HG03342 (cell line): ENCODE results near the gene FAAP20.

Experiments
- ATAC-seq: cut with Tn5 transposase; IDR thresholded peaks from one replicate; pipeline ENCODE4 v1.9.1; 2021; ENCODE audit warnings: mild to moderate bottlenecking, moderate library complexity; ENCODE audit not compliant: unreplicated experiment

Gene FAAP20

DNA sequence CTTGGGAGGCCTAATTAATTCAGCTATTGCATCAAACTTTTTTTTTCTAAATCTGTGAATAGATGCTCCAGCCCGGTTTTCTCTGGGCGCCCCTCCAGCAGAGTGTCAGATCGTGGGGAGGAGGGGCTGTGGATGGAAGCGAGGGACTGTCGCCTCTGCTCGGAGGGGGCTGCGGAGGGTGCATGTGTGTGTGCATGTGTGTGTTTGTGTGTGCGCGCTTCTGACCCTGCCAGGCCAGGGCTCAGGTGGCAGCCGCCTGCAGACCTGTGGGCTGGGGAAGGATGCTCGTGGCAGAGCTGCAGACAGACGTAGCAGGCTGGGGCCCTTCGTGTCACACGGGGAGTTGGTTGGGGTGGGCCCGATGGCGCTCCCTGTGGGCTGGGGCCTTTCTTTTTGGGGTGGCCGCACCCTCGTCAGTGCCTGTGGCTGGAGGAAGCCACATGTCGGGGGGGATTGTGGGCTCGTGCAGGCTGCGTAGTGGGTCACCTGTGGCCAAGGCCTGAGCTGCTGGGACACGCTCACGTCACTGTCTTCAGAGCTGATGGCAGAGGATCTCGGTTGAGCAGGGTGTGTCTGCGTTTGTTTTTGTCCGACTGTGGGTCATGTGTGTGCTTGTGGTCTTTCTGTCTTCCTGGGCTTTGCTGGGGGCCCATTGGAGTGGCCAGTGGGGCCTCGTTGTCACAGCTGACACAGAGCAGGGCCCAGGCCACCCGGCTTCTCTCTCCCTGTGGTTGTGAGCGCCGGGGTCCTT lies 36.4 kb upstream of the FAAP20 start:
- no peak for ATAC-seq

DNA sequence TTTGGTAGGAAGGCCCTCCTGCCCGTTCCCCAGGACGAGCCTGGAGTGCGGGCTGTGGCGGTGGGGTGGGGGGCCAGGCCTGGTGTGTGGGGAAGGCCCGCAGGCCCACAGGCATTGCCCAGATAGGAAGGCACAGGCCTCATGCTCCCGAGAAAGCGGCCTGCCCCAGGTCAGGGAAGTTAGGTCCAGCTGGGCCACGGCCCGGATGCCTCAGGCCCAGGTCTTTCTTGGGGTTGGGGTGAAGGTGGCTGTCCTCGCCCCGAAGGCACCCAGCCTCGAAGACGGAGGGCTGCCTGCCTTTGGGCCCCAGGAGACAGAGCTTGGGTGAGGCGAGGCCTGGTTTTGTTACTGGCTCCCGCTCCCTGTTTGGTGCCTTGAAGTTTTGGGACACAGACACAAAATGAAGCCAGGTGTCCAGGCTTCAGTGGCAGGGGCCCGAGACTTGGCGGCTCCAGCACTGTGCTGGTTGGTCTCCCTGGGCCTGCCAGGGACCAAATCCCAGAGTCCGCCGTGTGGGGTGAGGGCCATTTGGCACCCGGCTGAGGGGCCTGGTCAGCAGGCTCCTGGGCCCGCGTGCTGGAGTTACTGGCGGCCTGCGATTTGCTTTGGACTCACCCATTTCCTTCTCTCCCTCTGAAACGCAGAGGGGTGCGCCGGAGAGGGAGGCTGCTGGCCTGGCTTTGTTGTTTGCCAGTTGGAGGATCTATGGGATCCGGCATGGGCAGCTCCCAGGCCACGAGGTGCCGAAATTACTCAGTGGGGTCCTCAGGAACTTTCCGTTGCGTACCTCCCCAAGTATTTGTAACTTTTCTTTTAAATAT lies 35.5 kb upstream of the FAAP20 start:
- no peak for ATAC-seq

DNA sequence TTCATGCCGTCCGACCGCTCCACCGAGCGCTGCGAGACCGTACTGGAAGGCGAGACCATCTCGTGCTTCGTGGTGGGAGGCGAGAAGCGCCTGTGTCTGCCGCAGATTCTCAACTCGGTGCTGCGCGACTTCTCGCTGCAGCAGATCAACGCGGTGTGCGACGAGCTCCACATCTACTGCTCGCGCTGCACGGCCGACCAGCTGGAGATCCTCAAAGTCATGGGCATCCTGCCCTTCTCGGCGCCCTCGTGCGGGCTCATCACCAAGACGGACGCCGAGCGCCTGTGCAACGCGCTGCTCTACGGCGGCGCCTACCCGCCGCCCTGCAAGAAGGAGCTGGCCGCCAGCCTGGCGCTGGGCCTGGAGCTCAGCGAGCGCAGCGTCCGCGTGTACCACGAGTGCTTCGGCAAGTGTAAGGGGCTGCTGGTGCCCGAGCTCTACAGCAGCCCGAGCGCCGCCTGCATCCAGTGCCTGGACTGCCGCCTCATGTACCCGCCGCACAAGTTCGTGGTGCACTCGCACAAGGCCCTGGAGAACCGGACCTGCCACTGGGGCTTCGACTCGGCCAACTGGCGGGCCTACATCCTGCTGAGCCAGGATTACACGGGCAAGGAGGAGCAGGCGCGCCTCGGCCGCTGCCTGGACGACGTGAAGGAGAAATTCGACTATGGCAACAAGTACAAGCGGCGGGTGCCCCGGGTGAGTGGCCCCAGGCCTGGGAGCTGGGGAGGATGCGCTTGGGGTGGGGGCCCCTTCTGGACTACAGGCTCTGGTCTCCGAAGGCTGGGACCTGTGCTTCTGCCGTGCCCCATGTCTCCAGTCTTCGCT lies 34.7 kb upstream of the FAAP20 start:
- ATAC-seq = no peak

DNA sequence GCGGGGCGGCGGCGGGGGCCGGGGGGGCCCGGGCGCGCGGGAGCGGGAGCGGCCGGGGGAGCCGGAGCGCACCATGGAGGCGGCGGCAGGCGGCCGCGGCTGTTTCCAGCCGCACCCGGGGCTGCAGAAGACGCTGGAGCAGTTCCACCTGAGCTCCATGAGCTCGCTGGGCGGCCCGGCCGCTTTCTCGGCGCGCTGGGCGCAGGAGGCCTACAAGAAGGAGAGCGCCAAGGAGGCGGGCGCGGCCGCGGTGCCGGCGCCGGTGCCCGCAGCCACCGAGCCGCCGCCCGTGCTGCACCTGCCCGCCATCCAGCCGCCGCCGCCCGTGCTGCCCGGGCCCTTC lies 34.1 kb upstream of the FAAP20 start:
- no peak for ATAC-seq

DNA sequence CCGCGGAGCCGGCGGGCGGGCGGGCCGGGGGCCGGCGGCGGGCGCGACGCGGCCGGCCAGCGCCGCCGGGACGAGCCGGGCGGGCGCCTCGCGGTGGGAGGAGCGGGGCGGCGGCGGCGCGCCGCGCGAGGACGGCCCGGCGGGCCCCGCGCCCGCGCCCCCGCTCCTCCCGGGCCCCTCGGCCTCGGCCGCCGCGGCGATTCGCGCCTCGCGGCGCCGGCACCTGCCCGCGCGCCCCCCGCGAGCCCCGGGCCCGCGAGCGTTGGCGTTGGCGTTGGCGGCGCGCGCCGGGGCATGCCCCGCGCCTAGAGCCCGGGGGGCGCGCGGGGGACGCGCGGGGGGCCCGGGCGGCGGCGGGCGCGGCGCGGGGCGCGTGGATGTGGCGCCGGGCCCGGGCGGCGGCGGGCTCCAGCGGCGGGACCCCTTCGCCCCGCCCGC lies 33.6 kb upstream of the FAAP20 start, which contains the start of gene SKI:
SKI (plus strand) TSS at position 163 of the 438 bp plus-strand sequence. CDS start 448 bp downstream, outside the sequence.
- ATAC-seq = no peak

DNA sequence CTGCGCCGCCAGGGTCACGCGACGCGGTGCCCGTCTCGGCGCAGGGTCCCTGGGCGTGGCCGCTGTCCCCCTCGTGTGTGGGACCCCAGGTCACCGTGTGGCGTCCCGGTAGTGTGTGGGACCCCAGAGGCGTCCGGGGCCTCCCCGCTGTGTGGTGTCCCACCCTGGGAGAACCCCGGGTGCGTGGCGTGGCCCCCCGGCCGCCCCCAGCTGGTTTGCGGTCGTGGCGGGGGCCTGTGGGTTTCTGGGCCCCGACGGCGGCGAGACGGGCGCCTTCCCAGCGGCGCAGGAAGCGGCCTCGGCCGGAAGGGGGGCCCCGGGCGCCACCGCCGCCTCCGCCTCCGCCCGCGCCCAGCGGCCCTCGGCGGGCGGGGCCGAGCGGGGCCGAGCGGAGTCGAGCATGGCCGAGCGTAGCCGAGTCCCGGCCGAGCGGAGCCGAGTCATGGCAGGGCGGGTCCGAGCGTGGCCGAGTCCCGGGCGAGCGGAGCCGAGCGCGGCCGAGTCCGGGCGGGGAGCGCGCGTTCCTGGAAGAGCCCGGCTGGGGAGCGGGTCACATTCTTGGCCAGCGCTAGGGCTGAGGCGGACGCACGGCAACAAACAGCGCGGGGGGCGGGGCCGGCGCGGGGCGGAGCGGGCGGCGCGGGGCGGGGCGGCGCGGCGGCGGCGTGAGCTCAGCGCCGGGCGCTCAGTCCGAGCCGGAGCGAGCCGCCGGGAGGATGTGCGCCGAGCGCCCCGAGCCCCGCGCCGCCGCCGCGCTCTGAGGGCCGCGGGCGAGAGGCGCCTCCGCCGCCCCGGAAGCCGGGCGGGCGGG lies 33.0 kb upstream of the FAAP20 start:
- ATAC-seq = peak; percentile 88

DNA sequence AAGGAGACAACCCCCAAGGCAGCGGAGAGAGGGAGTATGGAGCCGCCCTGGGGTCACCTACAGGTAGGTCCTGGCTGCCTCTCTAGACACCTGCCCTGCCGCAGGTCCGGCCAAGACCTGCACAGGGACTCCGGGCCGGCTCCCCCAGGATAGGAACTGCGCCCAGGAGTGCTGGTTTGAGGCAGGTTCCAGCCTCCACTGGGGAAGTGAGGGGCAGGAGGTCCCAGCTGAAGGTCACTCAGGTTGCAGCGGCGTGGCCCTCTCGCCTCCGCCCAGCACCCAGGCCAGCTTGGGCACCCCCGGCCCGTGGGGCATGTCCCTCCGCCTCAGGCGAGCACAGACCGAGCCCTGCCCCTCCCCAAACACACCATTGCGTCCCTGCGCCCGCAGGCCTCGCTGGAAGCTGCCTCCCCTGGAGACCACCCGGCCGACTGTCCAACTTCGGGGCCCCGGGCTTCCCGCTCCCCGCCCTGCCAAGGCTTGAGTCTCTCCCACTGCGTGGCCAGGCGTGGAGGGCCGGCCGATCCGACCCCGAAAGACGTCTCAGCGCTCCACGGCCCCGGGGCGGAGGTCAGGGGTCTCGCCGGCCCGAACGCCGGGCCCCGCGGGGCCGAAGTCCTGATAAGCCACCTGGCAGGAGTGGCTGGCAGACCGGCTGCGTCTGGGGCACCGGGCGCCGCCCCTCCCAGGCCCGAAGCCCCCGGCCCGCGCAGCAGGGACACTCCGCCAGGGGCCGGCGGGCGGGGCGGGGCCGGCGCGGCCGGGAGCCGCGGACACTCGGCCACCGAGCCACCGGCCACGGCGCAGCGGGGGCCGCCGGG lies 32.2 kb upstream of the FAAP20 start:
- ATAC-seq = no peak

DNA sequence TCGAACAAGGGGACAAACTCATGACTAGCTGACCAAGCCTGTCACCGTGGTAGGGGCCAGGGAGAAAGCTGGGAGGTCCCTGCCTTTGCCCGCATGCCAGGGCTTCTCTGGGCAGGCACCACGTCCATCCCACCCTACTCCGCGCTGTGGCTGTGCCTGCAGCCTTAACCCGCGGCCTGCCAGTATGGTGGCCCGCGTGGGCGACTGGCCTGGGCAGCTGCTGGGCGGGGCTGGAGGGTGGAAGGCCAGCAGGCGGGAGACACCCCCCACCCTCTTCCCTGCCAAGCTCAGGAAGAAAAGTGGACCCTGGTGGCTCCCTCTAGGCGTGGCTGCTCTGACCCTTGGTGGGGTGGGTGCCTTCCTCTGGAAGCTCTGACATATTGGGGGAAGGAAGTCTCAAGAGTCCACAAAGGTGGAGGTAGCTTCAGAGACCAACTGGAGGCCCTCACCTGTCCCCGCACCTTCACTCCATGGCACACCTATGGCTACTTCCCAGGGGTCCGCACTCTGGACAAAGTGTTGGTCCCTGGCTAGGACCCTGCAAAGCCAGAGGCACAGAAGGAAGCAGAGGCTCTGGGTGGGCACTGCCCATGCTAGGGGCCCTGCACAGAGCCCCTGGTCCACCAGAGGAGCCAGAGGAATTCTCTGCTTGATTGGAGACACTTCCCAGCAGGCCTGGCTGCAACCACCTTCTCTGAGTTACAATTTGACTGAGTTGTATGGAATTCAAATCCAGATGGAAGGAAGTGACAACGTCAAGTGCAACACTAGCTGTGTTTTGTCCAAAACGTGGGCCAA lies 30.3 kb upstream of the FAAP20 start:
- ATAC-seq = no peak

DNA sequence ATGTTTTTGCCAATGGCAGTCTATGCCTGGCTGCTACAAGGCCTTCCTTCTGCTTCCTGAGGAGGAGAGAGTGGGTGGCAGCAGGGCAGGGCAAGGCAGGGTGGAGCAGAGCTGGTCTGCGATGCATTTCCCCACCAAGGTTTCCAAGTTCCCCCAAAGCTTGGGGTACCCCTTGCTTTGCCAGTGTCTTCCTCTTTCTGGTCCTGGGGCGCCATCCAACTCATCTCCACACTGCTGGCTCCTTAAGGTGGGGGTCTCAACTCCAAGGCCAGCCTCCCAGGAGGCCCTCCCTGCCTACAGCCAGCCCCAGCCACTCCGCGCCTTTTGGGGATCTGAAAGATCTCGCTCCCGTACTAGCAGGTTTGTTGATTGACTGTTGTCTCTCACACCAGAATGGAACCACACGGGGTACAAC lies 29.6 kb upstream of the FAAP20 start:
- ATAC-seq = no peak

DNA sequence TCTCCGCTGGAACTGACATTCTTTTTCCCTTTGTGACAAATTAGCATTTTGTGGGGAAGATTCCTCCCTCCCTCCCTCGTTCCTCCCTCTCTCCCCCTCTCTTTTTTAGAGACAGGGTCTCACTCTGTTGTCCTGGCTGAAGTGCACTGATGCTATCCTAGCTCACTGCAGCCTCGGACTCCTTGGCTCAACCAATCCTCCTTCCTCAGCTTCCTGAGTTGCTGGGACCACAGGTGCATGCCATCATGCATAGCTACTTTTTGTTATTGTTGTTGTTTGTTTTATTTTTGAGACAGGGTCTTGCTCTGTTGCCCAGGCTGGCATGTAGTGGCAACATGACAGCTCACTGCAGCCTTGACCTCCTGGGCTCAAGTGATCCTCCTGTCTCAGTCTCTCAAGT lies 26.7 kb upstream of the FAAP20 start:
- ATAC-seq = no peak

DNA sequence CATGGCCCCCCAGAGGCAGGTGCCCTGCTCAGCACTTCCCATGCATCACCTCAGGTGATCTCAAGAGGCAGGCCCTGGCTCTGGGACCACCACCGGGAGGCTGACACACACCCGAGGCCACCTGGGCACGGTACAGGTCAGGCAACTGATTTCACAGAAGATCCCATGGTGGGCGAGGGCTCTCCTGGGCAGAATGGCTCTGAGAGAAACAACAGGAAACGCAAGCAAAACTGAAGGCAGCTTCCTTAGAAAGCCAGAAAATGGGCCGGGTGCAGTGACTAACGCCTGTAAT lies 22.1 kb upstream of the FAAP20 start:
- ATAC-seq = no peak

DNA sequence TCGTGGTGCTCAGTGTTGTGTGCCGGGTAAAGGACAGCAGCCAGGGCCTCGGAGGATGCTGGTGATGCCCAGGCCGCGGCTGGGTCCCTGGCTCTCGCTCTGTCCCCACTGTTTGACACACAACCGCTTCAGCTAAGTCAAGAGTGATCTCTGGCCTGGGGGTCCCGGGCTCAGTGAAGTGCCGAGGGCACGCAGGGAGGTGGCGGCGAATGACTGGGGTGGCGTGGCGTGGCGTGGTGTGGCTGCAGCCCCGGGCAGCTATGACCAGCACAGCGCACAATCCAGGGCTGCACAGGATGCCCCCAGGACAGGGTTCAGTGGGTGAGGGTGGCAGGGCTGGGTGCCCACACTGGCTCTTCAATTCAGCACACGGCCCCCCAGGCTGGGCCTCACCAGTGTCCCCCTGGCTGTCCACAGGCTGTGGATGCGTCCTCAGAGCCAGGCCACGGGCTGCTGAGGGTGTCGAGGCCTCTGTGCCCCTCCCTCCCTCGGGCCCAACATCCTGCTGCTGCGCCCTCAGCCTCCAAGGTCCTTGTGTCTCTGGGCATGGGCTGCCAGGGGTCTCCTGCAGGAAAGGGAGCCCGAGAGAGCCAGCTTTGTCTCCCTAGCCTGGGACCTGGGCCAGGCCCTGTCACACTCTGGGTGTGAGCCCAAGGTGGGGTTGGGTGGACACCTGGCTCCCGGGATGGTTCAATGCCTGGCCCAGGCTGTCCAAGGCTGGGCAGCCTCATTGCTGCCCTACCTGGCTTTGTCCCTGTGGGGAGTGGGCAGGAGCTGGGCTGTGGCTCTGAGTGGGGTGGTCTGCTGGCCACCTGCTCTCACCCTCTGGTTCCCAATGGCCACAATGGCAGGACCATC lies 21.6 kb upstream of the FAAP20 start:
- ATAC-seq = no peak

DNA sequence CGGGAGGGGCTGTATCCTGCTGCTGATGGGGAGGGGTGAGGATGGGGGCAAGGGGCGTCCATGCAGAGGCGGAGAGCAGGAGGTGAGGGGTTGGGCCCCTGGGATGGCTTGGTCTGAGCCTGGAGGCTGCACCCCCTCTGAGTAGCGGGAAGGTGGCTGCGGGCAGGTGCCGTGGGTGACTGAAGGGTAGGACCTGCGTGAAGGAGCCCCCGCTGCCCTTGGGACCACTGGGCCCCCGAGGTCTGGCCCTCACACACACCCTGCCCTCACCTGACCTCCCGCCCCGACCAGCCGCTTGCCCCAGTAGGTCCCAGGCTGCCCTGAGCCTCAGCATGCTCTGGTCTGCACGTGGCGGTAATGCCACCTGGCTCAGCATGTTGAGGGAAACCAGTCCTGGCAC lies 20.8 kb upstream of the FAAP20 start:
- ATAC-seq = no peak

DNA sequence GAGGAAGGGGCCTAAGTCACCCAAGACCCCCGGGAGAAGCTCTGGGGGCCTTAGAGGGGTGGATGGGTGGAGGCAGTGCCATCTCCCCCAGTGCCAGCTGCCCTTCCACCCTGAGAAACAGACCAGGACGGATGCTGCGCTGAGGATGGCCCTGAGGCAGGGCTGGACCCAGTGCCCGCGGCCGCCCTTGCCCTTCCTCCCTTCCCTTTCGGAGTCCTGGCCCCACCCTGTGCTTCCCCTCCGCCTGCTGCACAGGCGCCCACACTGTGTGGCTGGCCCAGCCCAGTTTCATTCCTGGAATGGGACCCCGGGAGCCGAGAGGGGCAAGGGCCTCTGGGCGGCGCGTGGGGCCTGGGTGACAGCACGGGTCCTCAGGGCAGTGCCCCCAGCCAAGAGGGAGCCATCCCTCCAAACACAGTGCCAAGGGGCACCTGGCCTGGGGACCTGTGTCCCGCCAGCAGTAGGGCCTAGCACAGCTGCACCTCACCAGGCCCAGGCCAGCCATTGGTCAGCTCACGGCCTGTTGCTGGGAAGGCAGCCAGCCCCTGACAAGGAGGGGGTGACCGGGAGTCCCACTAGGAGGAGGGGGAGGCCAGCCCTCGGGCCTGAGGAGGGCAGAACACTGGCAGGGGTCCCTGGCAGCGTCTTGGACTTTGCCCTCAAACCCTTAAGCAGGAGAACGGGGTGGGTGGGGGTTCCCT lies 20.1 kb upstream of the FAAP20 start:
- no peak for ATAC-seq

DNA sequence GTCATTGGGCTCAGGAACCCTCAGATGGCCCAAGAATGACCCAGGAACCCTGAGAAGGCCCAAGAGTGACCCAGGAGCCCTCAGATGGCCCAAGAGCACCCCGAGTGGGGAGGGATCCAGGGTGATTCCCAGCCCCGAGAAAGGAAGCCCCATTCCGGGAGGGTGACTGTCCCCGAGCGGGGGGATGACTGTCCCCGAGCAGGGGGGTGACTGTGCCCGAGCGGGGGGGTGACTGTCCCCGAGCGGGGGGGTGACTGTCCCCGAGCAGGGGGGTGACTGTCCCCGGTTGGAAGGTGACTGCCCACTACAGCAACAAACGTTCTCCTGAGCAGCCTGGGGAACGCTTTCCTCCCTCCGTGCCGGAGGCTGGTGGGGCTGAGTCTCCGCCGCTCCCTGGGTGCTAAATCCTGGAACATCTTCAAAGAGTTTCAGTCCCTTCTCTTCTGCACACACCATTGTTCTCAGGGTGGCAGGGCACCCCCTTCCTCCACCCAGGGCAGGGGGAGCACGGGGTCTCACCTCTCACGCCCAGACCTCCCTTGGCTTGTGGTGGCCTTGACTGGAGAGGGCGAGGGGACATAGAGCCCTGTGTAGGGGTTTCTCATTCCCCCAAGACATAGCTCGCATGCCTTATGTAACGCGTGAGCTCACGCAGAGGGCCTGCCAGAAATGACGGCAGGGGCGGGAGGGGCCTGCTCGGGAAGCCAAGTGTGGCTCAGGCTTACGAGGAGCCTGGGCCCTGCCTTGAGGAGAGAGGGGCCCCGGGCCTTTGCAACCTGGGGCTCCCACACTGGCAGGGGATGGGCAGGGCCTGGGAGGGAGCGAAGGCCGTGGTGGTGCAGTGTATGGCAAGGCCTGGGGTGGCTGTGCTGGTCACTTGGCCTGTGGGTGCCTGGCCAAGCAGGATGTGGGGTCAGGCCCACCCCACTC lies 19.3 kb upstream of the FAAP20 start:
- no peak for ATAC-seq
